Measurements from ENCODE around the gene PDCD2L.
"Not testable (repeated sequence)": the region's sequence is repeated elsewhere in the genome, so short reads cannot be mapped to it uniquely, and the experiment has no call there.

The PDCD2L gene

GRCh38 chr19:34363930-34364329, 40.3 kb upstream of the PDCD2L start:
- Histone ChIP-seq H4K20me1 (peaks cover 33% of the 10 kb centered on the region), H3K36me3 (peaks cover 26% of the 10 kb centered on the region), H3K4me3 (no peak overlapping the region), H3K9me3 (no peaks in the 10 kb centered on the region), H3K4me1 (peaks cover 77% of the 10 kb centered on the region), H3K27ac (no peak overlapping the region), H3K27me3 (no peaks in the 10 kb centered on the region), H3K4me2 (peak overlapping the region; percentile 98), H3K9ac (no peak overlapping the region)
- no peak for TF ChIP-seq Cebpa-rat (IDR thresholded peaks at IDR 0.05)

- TF ChIP-seq Cebpa-rat (IDR thresholded peaks at IDR 0.05): no peak
- Histone ChIP-seq H4K20me1 (peaks cover 38% of the 10 kb centered on the region), H3K9me3 (no peaks in the 10 kb centered on the region), H3K4me1 (peaks cover 71% of the 10 kb centered on the region), H3K4me3 (peak overlapping the region; percentile 98), H3K36me3 (peaks cover 31% of the 10 kb centered on the region), H3K4me2 (peak overlapping the region; percentile 98), H3K9ac (peak overlapping the region; percentile 95), H3K27me3 (no peaks in the 10 kb centered on the region), H3K27ac (no peak overlapping the region)
Measured at GRCh38 chr19:34364462-34364829, 39.8 kb upstream of the PDCD2L start.

GRCh38 chr19:34364830-34365462, 39.3 kb upstream of the PDCD2L start, which contains the start of gene GPI:
Gene GPI, plus strand, starts transcription at chr19:34365196. Its CDS starts 71 bp downstream, at chr19:34365267.
- peaks cover 36% of the 10 kb centered on the region for H3K36me3 ChIP-seq
- no peaks in the 10 kb centered on the region for H3K9me3 ChIP-seq
- peaks cover 43% of the 10 kb centered on the region for H4K20me1 ChIP-seq
- peak within 1 kb of the TSS; percentile 98 for H3K4me3 ChIP-seq
- H3K9ac ChIP-seq: peak within 1 kb of the TSS; percentile 95
- H3K4me2 ChIP-seq: peak within 1 kb of the TSS; percentile 98
- peaks cover 66% of the 10 kb centered on the region for H3K4me1 ChIP-seq
- TF ChIP-seq Cebpa-rat (IDR thresholded peaks at IDR 0.05): no peak
- H3K27ac ChIP-seq: peak within 1 kb of the TSS; percentile 87
- H3K27me3 ChIP-seq: no peaks in the 10 kb centered on the region

- TF ChIP-seq Cebpa-rat (IDR thresholded peaks at IDR 0.05): no peak
- H3K4me2 ChIP-seq: peak overlapping the region; percentile 98
- H3K27ac ChIP-seq: peak overlapping the region; percentile 87
- peaks cover 59% of the 10 kb centered on the region for H3K4me1 ChIP-seq
- peak overlapping the region; percentile 95 for H3K9ac ChIP-seq
- no peaks in the 10 kb centered on the region for H3K9me3 ChIP-seq
- peaks cover 51% of the 10 kb centered on the region for H4K20me1 ChIP-seq
- H3K36me3 ChIP-seq: peaks cover 44% of the 10 kb centered on the region
- no peaks in the 10 kb centered on the region for H3K27me3 ChIP-seq
- peak overlapping the region; percentile 98 for H3K4me3 ChIP-seq
Measured at GRCh38 chr19:34365463-34366401, 38.5 kb upstream of the PDCD2L start.

- H3K27ac ChIP-seq: peak overlapping the region; percentile 87; the same call in 1 of the 2 replicates
- peak overlapping the region; percentile 98 for H3K4me2 ChIP-seq
- H4K20me1 ChIP-seq: peaks cover 63% of the 10 kb centered on the region
- H3K9me3 ChIP-seq: no peaks in the 10 kb centered on the region
- peaks cover 56% of the 10 kb centered on the region for H3K4me1 ChIP-seq
- H3K36me3 ChIP-seq: peaks cover 56% of the 10 kb centered on the region
- no peaks in the 10 kb centered on the region for H3K27me3 ChIP-seq
- H3K4me3 ChIP-seq: peak overlapping the region; percentile 98
- 0 out of 2 replicates have a peak overlapping the region, but pooled peaks have one; percentile 10 for H3K9ac ChIP-seq
- no peak for TF ChIP-seq Cebpa-rat (IDR thresholded peaks at IDR 0.05)
Measured at GRCh38 chr19:34366738-34367623, 37.2 kb upstream of the PDCD2L start.

- H3K4me1 ChIP-seq: peaks cover 51% of the 10 kb centered on the region
- H3K4me2 ChIP-seq: peak overlapping the region; percentile 98
- no peak overlapping the region for H3K9ac ChIP-seq
- H4K20me1 ChIP-seq: peaks cover 69% of the 10 kb centered on the region
- no peak for TF ChIP-seq Cebpa-rat (IDR thresholded peaks at IDR 0.05)
- no peak overlapping the region for H3K27ac ChIP-seq
- H3K4me3 ChIP-seq: no peak overlapping the region
- no peaks in the 10 kb centered on the region for H3K9me3 ChIP-seq
- peaks cover 62% of the 10 kb centered on the region for H3K36me3 ChIP-seq
- no peaks in the 10 kb centered on the region for H3K27me3 ChIP-seq
Measured at GRCh38 chr19:34367624-34367957, 36.6 kb upstream of the PDCD2L start.

GRCh38 chr19:34368338-34368737, 35.9 kb upstream of the PDCD2L start:
- Histone ChIP-seq H3K4me1 (peaks cover 44% of the 10 kb centered on the region), H3K9me3 (no peaks in the 10 kb centered on the region), H4K20me1 (peaks cover 74% of the 10 kb centered on the region), H3K9ac (0 out of 2 replicates have a peak overlapping the region, but pooled peaks have one; percentile 24), H3K27me3 (no peaks in the 10 kb centered on the region), H3K27ac (no peak overlapping the region), H3K4me2 (peak overlapping the region; percentile 98; the same call in 1 of the 2 replicates), H3K36me3 (peaks cover 70% of the 10 kb centered on the region), H3K4me3 (no peak overlapping the region)
- TF ChIP-seq Cebpa-rat (IDR thresholded peaks at IDR 0.05): no peak

GRCh38 chr19:34369166-34369565, 35.0 kb upstream of the PDCD2L start:
- Histone ChIP-seq H3K9ac (0 out of 2 replicates have a peak overlapping the region, but pooled peaks have one; percentile 24), H3K4me1 (peaks cover 36% of the 10 kb centered on the region), H3K36me3 (peaks cover 78% of the 10 kb centered on the region), H4K20me1 (peaks cover 82% of the 10 kb centered on the region)
- not testable (repeated sequence) for H3K9me3 ChIP-seq, H3K27ac ChIP-seq, H3K4me2 ChIP-seq, H3K4me3 ChIP-seq, H3K27me3 ChIP-seq

- Histone ChIP-seq H3K9me3 (no peaks in the 10 kb centered on the region), H3K27ac (no peak overlapping the region), H3K36me3 (peaks cover 87% of the 10 kb centered on the region), H3K27me3 (no peaks in the 10 kb centered on the region), H3K9ac (no peak overlapping the region), H3K4me3 (no peak overlapping the region), H3K4me1 (peaks cover 31% of the 10 kb centered on the region), H4K20me1 (peaks cover 92% of the 10 kb centered on the region), H3K4me2 (no peak overlapping the region)
- no peak for TF ChIP-seq Cebpa-rat (IDR thresholded peaks at IDR 0.05)
Measured at GRCh38 chr19:34370117-34370516, 34.1 kb upstream of the PDCD2L start.

All from BLaER1 (cell line).